HG03060 (cell line): ENCODE results near the gene EPHB2.
"Not testable (repeated sequence)": the region's sequence is repeated elsewhere in the genome, so short reads cannot be mapped to it uniquely, and the experiment has no call there.

Source experiments
- ATAC-seq: cut with Tn5 transposase; IDR thresholded peaks from one replicate; pipeline ENCODE4 v1.9.1; 2021; ENCODE audit warnings: low read depth, moderate number of reproducible peaks; ENCODE audit not compliant: unreplicated experiment

Gene EPHB2

DNA sequence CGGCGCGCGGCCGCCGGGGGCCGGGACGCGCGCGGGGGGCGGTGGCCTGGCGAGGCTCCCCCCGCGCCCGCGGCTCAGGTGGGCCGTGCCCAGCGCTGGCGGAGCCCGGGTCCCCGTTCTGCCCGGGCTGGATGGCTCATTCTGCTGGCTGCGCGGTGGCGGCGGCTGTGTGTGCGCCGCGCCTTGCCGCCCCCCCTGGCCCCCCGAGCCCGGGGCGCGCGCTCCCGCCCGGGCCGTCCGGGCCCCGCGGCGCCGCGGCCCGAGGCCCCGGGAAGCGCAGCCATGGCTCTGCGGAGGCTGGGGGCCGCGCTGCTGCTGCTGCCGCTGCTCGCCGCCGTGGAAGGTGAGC is at the start of gene EPHB2:
TSS of gene EPHB2 (plus strand) at position 139 of the 349 bp plus-strand sequence. CDS start at position 283, 144 bp downstream.
- no peak for ATAC-seq

- ATAC-seq: no peak
Observed at GRCh38 chr1:22661880-22662279, 48.8 kb upstream of the EPHB2 start.

GRCh38 chr1:22662318-22662717 is 48.3 kb upstream of the EPHB2 start:
- no peak for ATAC-seq

DNA sequence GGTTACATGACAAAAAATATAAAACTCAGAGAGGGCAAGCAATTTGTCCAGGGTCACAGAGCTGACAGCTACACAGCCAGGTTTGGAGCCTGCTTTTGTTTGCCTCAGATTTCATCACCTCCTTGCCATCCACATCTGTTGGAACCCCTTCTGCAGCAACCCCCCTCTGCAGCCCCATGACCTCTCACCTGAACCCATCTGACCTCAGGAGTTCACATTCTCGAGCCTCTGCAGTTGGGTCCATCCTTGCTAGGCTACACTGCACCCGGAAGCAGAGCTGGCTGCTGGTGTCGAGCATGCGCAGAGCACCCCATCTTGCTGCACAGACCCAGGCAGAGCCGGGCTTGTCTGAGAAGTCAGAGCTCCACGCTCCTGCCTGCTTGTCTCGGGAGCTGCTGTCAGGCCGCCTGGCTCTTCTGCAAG is 47.6 kb upstream of the EPHB2 start:
- no peak for ATAC-seq

DNA sequence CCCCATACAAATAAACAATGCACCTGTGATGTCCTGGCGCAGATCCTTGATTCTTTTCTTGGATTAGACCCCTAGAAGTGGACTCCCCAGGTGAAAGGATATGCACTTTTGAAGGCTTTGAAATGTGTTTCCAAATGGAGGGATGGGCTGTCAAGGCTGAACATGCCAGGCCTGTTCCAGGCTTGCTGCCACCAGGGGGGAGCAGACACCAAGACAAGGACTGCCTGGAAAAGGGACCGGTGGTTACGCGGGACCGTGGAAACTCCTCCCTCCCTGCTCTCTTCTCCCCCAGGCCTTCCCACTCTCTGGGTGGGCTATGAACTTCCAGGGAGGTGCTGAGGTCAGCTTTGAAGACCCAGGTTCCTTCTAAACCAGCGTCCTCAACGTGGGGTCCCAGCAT is 44.9 kb upstream of the EPHB2 start:
- no peak for ATAC-seq

GRCh38 chr1:22666412-22666811 is 44.2 kb upstream of the EPHB2 start:
- ATAC-seq: no peak

DNA sequence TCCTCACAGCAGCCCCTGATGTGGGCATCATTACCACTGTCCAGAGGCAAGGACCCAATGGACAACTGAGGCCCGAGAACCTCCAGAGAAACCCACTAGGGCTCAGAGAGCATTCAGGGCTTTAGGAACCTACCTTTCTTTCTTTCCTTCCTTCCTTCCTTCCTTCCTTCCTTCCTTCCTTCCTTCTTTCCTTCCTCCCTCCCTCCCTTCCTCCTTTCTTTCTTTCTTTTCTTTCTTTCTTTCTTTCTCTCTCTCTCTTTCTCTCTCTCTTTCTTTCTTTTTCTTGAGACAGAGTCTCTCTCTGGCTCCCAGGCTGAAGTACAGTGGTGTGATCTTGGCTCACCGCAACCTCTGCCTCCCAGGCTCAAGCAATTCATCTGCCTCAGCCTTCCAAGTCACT is 41.8 kb upstream of the EPHB2 start:
- not testable (repeated sequence) for ATAC-seq

DNA sequence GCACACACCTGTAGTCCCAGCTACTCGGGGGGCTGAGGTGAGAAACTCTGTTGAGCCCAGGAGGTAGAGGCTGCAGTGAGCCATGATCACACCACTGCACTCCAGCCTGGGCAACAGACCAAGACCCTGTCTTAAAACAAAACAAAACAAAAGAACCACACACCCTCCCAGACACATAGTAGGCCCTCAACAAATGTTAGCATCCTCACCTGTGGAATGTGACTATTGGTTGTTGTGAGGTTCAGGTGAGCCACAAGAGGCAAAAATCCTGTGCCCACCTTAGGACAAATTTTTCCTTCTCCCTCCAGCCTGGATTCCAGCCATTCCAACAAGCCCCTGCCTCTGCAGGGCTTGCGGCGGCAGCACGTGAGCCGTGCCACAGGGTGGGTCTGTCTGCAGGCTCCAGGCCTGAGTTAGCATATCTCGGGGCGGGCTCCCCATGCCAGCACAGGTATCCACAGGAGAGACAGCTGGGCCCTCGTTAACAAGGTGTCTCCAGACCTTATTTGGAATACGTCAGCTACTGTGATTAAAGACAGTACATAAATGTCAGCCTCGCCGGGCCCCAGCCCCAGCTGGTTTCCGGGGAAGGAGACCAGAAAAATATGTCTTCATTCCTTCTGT is 40.2 kb upstream of the EPHB2 start:
- no peak for ATAC-seq

DNA sequence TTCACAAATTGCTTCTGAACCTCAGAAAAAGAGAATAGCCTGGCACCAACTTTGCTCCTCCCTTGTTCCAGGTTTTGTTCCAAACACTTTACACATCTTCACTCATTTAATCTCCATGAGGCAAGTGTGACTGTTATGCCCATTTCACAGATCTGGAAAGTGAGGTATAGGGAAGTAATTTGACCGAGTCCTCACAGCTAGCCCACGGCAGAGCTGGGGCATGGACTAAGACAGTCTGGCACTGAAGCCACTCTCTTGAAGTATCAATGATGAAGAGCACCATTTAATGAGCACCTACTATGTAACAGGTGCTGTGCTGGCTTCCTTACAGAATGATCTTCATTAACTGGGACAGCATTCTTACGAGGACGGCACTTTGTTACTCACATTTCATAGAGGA is 38.6 kb upstream of the EPHB2 start:
- no peak for ATAC-seq

DNA sequence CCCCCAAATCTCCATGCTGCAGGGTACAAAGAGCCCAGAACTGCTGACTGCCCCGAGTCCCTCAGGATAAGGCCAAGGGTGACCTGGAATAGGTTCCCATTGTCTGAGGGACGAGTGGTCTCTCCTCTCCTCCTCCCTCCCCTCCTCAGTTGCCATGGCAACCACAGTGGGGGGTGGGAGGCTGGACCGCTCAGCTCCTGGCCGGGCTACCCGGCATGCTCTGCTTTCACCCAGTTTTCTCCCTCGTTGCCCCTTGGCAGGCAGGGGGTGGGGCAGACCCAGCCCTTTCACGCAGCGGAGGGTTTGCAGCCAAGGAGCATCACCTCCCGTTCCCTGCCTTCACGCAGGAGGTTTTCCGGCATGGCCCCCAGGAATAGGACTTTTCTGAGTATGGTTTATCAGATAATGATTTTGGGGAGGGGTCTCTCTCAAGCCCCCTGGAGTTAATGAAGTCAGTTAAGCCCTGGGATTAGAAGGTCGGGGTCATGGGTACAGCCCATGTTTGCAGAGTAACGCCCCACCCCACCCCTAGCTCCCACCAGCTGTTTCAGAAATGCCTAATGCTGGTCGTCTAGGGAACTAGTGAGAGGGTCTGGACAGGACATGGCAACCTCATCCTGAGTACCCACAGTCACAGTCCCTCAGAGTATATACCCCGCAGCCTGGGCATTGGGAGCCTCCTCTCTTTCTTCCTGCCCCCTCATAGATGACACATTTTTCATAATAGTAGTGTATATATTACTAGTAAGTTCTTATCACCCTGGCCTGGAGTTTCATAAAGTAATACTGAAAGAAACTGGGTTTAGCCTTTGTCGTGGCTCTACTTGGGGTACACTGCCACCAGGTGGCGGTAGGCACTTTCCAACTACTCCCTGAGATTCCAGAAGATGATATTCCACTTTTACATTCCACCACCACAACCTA is 36.9 kb upstream of the EPHB2 start:
- ATAC-seq: no peak

DNA sequence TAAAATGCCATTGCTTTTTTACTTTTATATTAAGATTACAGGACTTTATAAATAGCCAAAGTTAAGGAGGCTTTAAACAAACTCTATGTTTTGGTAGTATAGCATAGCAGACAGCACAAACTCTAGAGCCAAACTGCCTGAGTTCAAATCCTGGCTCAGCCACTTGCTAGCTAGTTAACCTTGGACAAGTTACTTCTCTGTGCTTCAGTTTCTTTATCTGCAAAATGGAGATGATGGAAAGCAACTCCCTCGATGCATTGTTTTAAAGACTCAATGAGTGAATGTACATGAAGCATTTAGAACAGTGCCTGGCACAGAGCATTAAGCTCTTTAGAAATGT is 36.3 kb upstream of the EPHB2 start:
- ATAC-seq: no peak

GRCh38 chr1:22676151-22676550 is 34.5 kb upstream of the EPHB2 start:
- not testable (repeated sequence) for ATAC-seq

- no peak for ATAC-seq
Observed at GRCh38 chr1:22676916-22677583, 33.6 kb upstream of the EPHB2 start.

- ATAC-seq: no peak
Observed at GRCh38 chr1:22677931-22678896, 32.4 kb upstream of the EPHB2 start.

DNA sequence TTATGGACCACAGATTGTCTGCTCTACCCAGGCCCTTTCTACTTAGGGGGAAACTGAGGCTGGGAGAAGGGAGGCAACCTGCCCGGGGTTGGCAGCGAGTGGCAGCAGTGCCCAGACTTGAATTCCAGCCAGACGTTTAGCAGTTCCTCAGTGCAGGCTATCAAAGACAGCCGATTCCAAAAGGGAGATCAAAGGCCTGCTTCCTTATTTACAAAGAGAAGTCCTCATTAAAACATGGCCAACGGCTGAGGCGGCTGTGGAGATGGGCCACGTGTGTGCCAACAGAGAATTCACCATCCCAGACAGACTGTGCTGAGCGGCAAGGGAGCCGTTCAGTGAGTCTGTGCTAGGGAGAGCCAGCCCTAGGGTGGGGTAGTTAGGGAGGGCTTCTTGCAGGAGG is 29.9 kb upstream of the EPHB2 start:
- no peak for ATAC-seq

GRCh38 chr1:22681556-22682276 is 28.9 kb upstream of the EPHB2 start:
- ATAC-seq: no peak

DNA sequence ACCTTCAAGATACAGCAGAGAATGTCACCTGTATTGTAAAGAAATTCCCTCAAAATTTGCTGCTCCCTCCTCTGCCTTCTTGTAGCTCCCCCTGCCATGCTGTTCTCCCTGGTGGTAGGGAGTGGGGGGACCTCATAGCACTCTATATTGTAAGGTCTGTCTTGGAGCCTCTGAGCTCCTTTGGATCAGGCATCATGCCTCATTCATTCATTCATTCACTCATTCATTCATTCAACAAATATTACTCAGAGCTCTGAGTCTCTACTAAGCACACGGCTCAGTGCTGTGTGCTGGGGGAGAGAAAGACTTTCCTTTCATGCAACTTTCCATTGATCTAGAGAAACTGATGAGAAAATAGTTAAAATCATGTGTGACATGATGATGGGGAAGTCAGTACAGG is 27.1 kb upstream of the EPHB2 start:
- ATAC-seq: no peak

DNA sequence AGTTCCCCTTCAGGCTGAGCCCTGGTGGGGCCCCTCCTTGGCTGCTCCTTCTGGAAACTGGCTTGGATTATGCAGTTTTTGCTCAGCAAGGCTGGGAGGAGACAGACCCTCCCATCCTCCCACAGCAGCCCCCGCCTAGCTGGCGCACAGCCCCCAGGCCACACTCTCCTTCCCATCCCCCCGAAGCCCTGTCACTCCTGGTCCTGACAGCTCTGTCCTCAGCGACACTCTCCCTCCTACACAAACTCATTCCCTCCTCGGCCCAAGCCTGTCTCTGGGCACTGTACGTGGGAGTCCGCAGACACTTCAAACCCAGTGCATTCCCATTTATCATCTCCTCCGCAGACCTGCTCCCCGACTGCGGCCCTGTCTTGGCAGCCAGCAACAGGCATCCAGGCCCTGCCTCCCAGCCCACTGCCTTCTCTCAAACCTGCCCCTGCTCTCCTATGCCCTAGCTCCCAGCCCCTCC is 25.0 kb upstream of the EPHB2 start:
- ATAC-seq: no peak

DNA sequence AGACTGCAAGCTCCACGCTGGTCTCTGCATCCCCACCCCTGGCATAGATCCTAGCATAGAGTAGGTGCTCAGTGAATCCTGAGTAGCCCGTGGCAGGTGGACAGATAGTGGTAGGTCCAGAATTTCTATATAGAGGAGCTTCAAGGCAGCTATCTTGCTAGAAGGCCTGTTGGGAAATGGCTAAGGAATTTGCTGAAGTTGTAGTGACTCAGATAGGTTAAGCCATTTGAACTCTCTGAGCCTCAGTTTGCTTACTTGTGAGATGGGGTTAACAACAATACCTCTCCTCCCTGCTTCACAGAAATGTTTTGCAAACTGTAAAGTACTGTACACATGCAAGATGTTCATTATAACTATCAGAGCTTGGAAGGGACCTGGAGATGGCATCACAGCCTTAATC is 23.4 kb upstream of the EPHB2 start:
- no peak for ATAC-seq

DNA sequence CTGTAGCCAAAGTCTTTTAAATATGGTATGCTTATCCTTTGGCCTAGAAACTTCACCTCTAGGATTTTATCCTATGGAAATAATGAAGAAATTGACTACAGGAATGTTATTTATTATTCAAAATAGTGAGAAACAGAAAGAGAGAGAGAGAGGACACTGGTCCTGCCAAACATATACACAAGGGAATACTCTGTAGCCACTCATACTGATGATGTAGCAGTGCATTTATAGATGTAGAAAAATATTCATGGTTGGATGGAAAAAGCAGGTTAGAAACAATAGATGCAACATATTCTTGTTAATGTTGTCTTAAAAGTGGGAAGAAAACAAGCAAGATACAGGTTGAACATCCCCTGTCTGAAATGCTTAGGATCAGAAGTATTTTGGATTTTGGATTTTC is 22.2 kb upstream of the EPHB2 start:
- no peak for ATAC-seq
